Measurements from ENCODE around the gene PPL. TPM values are rescaled to one million over a fixed set of nuclear protein-coding genes. Genes with fewer than 3 reads are reported as not detected.

The PPL gene
- polyA plus RNA-seq, 3 donors: 0.02 TPM; not detected in 2

DNA sequence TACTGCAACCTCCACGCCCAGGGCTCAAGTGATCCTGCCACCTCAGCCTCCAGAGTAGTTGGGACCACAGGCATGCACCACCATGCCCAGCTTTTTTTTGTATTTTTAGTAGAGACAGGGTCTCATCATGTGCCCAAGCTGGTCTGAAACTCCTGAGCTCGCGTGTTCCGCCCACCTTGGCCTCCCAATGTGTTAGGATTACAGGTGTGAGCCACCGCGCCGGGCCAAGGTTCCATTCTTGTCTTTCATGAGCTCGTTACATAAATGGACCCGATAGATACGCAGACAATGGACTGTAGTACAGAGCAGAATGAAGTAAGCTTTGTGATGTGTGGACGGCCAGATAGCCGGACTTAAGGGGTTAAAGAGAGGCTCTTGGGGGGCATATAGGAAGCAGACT is 70.4 kb downstream of the PPL start:
- Histone ChIP-seq H3K79me2 (ENCODE audit: insufficient read depth, low read length) (peaks cover 76% of the 10 kb centered on the region), H2AFZ (ENCODE audit: insufficient read depth, low read depth, low read length, poor library complexity, severe bottlenecking) (no peak overlapping the region), H3K4me3 (replicated peaks in 1 of 3; ENCODE audit: low read depth in 2 of 3, low read length in 3 of 3) (no peak overlapping the region), H4K20me1 (ENCODE audit: insufficient read depth, low read length) (peaks cover 89% of the 10 kb centered on the region), H3K27ac (ENCODE audit: low read depth in 1 of 2, low read length in 2 of 2) (no peak overlapping the region), H3K4me1 (ENCODE audit: control insufficient read depth in 1 of 2, insufficient read depth in 2 of 2, low read length in 2 of 2) (peaks cover 7 to 8% of the 10 kb centered on the region in 2 donors), H3K4me2 (replicated peaks; ENCODE audit: extremely low read depth, low read length, poor library complexity, severe bottlenecking) (no peak overlapping the region), H3K36me3 (replicated peaks in 1 of 2; ENCODE audit: control insufficient read depth in 1 of 2, insufficient read depth in 2 of 2, low read length in 2 of 2) (peaks cover 78 to 89% of the 10 kb centered on the region in 2 donors), H3K27me3 (ENCODE audit: control insufficient read depth in 2 of 2, insufficient read depth in 2 of 2, low read length in 2 of 2) (no peaks in the 10 kb centered on the region), H3K9me3 (replicated peaks in 1 of 2; ENCODE audit: control insufficient read depth in 1 of 2, insufficient read depth in 1 of 2, low read length in 2 of 2) (no peaks in the 10 kb centered on the region), H3K9ac (ENCODE audit: insufficient read depth, low read length, poor library complexity, severe bottlenecking) (no peak overlapping the region)
- Mint-ChIP-seq H3K36me3 (peaks cover 68 to 91% of the 10 kb centered on the region in 2 donors), H3K27ac (peak overlapping the region in 2 of 7 donors; percentile 33 to 34), H3K4me3 (no peak overlapping the region), H3K4me1 (peaks cover 22% of the 10 kb centered on the region), H3K27me3 (ENCODE audit: low read depth in 3 of 3) (peaks cover 0 to 2% (median 0%) of the 10 kb centered on the region in 3 donors), H3K9me3 (no peaks in the 10 kb centered on the region)
- 99% methylated on average over 12 of the region's 12 CpGs for WGBS (ENCODE audit: insufficient coverage)
- TF ChIP-seq, protein P1, sequence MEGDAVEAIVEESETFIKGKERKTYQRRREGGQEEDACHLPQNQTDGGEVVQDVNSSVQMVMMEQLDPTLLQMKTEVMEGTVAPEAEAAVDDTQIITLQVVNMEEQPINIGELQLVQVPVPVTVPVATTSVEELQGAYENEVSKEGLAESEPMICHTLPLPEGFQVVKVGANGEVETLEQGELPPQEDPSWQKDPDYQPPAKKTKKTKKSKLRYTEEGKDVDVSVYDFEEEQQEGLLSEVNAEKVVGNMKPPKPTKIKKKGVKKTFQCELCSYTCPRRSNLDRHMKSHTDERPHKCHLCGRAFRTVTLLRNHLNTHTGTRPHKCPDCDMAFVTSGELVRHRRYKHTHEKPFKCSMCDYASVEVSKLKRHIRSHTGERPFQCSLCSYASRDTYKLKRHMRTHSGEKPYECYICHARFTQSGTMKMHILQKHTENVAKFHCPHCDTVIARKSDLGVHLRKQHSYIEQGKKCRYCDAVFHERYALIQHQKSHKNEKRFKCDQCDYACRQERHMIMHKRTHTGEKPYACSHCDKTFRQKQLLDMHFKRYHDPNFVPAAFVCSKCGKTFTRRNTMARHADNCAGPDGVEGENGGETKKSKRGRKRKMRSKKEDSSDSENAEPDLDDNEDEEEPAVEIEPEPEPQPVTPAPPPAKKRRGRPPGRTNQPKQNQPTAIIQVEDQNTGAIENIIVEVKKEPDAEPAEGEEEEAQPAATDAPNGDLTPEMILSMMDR (IDR thresholded peaks at IDR 0.05): no peak
- no peak for DNase-seq
- intact Hi-C loops (cut with micrococcal nuclease): no loop called here

DNA sequence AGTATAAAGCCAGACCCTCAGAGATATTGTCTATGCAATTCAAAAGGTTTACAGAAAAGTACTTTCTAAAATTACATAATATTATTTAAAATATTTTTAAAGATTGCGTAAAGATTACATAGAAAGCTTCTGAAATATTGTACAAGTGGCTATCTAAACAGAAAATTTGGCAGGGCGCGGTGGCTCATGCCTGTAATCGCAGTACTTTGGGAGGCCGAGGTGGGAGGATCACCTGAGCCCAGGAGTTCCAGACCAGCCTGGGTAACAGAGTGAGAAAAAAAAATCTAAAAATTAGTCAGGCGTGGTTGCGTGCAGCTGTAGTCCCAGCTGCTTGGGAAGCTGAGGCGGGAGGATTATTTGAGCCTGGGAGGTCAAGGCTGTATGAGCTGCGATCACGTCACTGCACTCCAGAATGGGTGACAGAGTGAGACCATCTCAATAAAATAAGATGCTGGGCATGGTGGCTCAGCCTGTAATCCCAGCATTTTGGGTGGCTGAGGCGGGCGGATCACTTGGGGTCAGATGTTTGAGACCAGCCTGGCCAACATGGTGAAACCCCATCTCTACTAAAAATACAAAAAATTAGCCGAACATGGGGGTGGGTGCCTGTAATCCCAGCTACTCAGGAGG is 71.6 kb downstream of the PPL start:
- H3K36me3 ChIP-seq (replicated peaks in 1 of 2; ENCODE audit: control insufficient read depth in 1 of 2, insufficient read depth in 2 of 2, low read length in 2 of 2): peaks cover 78 to 89% of the 10 kb centered on the region in 2 donors
- intact Hi-C loops (cut with micrococcal nuclease): no loop called here
- no peak overlapping the region for H3K27ac ChIP-seq (ENCODE audit: low read depth in 1 of 2, low read length in 2 of 2)
- TF ChIP-seq, protein P1 (IDR thresholded peaks at IDR 0.05): no peak
- H4K20me1 ChIP-seq (ENCODE audit: insufficient read depth, low read length): peaks cover 99% of the 10 kb centered on the region
- no peak overlapping the region for H3K4me3 Mint-ChIP-seq
- WGBS (ENCODE audit: insufficient coverage): 79% methylated on average over 9 of the region's 13 CpGs
- no peak overlapping the region for H3K9ac ChIP-seq (ENCODE audit: insufficient read depth, low read length, poor library complexity, severe bottlenecking)
- no peak overlapping the region for H2AFZ ChIP-seq (ENCODE audit: insufficient read depth, low read depth, low read length, poor library complexity, severe bottlenecking)
- H3K36me3 Mint-ChIP-seq: peaks cover 69 to 91% of the 10 kb centered on the region in 2 donors
- peaks cover 7 to 8% of the 10 kb centered on the region in 2 donors for H3K4me1 ChIP-seq (ENCODE audit: control insufficient read depth in 1 of 2, insufficient read depth in 2 of 2, low read length in 2 of 2)
- H3K9me3 Mint-ChIP-seq: no peaks in the 10 kb centered on the region
- peaks cover 86% of the 10 kb centered on the region for H3K79me2 ChIP-seq (ENCODE audit: insufficient read depth, low read length)
- H3K27me3 Mint-ChIP-seq (ENCODE audit: low read depth in 3 of 3): peaks cover 0 to 2% (median 0%) of the 10 kb centered on the region in 3 donors
- H3K27me3 ChIP-seq (ENCODE audit: control insufficient read depth in 2 of 2, insufficient read depth in 2 of 2, low read length in 2 of 2): no peaks in the 10 kb centered on the region
- H3K4me3 ChIP-seq (replicated peaks in 1 of 3; ENCODE audit: low read depth in 2 of 3, low read length in 3 of 3): no peak overlapping the region
- H3K4me2 ChIP-seq (replicated peaks; ENCODE audit: extremely low read depth, low read length, poor library complexity, severe bottlenecking): no peak overlapping the region
- peaks cover 22% of the 10 kb centered on the region for H3K4me1 Mint-ChIP-seq
- no peaks in the 10 kb centered on the region for H3K9me3 ChIP-seq (replicated peaks in 1 of 2; ENCODE audit: control insufficient read depth in 1 of 2, insufficient read depth in 1 of 2, low read length in 2 of 2)
- DNase-seq: no peak
- H3K27ac Mint-ChIP-seq: peak overlapping the region in 4 of 7 donors; percentile 10 to 42 (median 37)
